D721Med (cell line): ENCODE results near the gene KCP.

Experiments
- DNase-seq: peaks from one replicate; pipeline ENCODE4 v3.0.0; 2011; ENCODE audit warnings: low spot score; ENCODE audit not compliant: insufficient read length
- FAIRE-seq: peaks from 2 replicates; lab custom pipeline; 2011; peaks lifted over from hg19 to GRCh38; lab: Jason Lieb, UNC
- CTCF ChIP-seq: IDR thresholded peaks from 2 replicates; pipeline ENCODE4 v1.5.1; 2012; ENCODE audit warnings: mild to moderate bottlenecking, control low read depth; ENCODE audit not compliant: insufficient read depth; ENCODE audit errors: missing control alignments

KCP gene

GRCh38 chr7:128835790-128836641, 74.5 kb downstream of the KCP start:
- DNase-seq (no peak), FAIRE-seq (no peak)
- no peak for TF ChIP-seq CTCF

- DNase-seq (no peak), FAIRE-seq (no peak)
- TF ChIP-seq CTCF: no peak
Observed at GRCh38 chr7:128835231-128835751, 75.2 kb downstream of the KCP start.

GRCh38 chr7:128833946-128834325, 76.6 kb downstream of the KCP start:
- no peak for TF ChIP-seq CTCF
- DNase-seq (no peak), FAIRE-seq (no peak)

GRCh38 chr7:128833148-128833945, 77.2 kb downstream of the KCP start:
- DNase-seq: no peak
- no peak for TF ChIP-seq CTCF
- no peak for FAIRE-seq

GRCh38 chr7:128832880-128833147, 77.7 kb downstream of the KCP start:
- no peak for TF ChIP-seq CTCF
- FAIRE-seq: no peak

GRCh38 chr7:128831994-128832879, 78.3 kb downstream of the KCP start:
- FAIRE-seq: no peak
- DNase-seq: no peak
- no peak for TF ChIP-seq CTCF

More at GRCh38 chr7:128832880-128833147, 77.7 kb downstream of the KCP start:
- DNase-seq: no peak
